ENCODE results near the gene L3MBTL3.

Gene L3MBTL3

GRCh38 chr6:130018292-130018743 lies at the start of gene L3MBTL3:
Gene L3MBTL3, plus strand, starts transcription at chr6:130018581. Its CDS starts 24,119 bp downstream, at chr6:130042700.
- Mint-ChIP-seq H3K36me3 (peaks cover 5% of the 10 kb centered on the region), H3K4me3 (peak within 1 kb of the TSS; percentile 93), H3K27me3 (no peaks in the 10 kb centered on the region), H3K4me1 (peaks cover 7% of the 10 kb centered on the region), H3K27ac (peak within 1 kb of the TSS; percentile 97), H3K9me3 (no peaks in the 10 kb centered on the region)
- DNase-seq (ENCODE audit: low spot score in 2 of 2) (peak; percentile 77), ATAC-seq (ENCODE audit: low read depth) (peak; percentile 70)

- DNase-seq (ENCODE audit: low spot score in 2 of 2) (no peak), ATAC-seq (ENCODE audit: low read depth) (no peak)
- Mint-ChIP-seq H3K4me1 (no peaks in the 10 kb centered on the region), H3K27ac (no peak overlapping the region), H3K36me3 (no peaks in the 10 kb centered on the region), H3K27me3 (peaks cover 16% of the 10 kb centered on the region), H3K4me3 (no peak overlapping the region), H3K9me3 (peaks cover 1% of the 10 kb centered on the region)
Measured at GRCh38 chr6:129969064-129969463, 49.3 kb upstream of the L3MBTL3 start.

GRCh38 chr6:129976110-129976509 lies 42.3 kb upstream of the L3MBTL3 start:
- ATAC-seq (ENCODE audit: low read depth) (no peak), DNase-seq (ENCODE audit: low spot score in 2 of 2) (no peak)
- H3K4me3 Mint-ChIP-seq, result no peak overlapping the region
- peaks cover 3% of the 10 kb centered on the region for H3K36me3 Mint-ChIP-seq
- H3K27ac Mint-ChIP-seq, result no peak overlapping the region
- no peaks in the 10 kb centered on the region for H3K4me1 Mint-ChIP-seq
- H3K27me3 Mint-ChIP-seq, result peaks cover 3% of the 10 kb centered on the region
- H3K9me3 Mint-ChIP-seq, result peaks cover 7% of the 10 kb centered on the region

- Mint-ChIP-seq H3K9me3 (peaks cover 7% of the 10 kb centered on the region), H3K36me3 (peaks cover 3% of the 10 kb centered on the region), H3K27ac (no peak overlapping the region), H3K4me3 (no peak overlapping the region), H3K27me3 (peaks cover 2% of the 10 kb centered on the region), H3K4me1 (no peaks in the 10 kb centered on the region)
- DNase-seq (ENCODE audit: low spot score in 2 of 2) (no peak), ATAC-seq (ENCODE audit: low read depth) (no peak)
Measured at GRCh38 chr6:129978148-129978916, 40.0 kb upstream of the L3MBTL3 start.

- peaks cover 7% of the 10 kb centered on the region for H3K9me3 Mint-ChIP-seq
- DNase-seq (ENCODE audit: low spot score in 2 of 2) (no peak), ATAC-seq (ENCODE audit: low read depth) (no peak)
- H3K4me1 Mint-ChIP-seq, result no peaks in the 10 kb centered on the region
- H3K27me3 Mint-ChIP-seq, result peaks cover 2% of the 10 kb centered on the region
- H3K4me3 Mint-ChIP-seq, result no peak overlapping the region
- no peak overlapping the region for H3K27ac Mint-ChIP-seq
- H3K36me3 Mint-ChIP-seq, result peaks cover 3% of the 10 kb centered on the region
Measured at GRCh38 chr6:129980821-129981220, 37.6 kb upstream of the L3MBTL3 start.

GRCh38 chr6:129981598-129981997 lies 36.8 kb upstream of the L3MBTL3 start:
- H3K36me3 Mint-ChIP-seq, result peaks cover 3% of the 10 kb centered on the region
- H3K27ac Mint-ChIP-seq, result no peak overlapping the region
- no peak overlapping the region for H3K4me3 Mint-ChIP-seq
- H3K27me3 Mint-ChIP-seq, result peaks cover 2% of the 10 kb centered on the region
- ATAC-seq (ENCODE audit: low read depth) (no peak), DNase-seq (ENCODE audit: low spot score in 2 of 2) (no peak)
- H3K4me1 Mint-ChIP-seq, result no peaks in the 10 kb centered on the region
- peaks cover 7% of the 10 kb centered on the region for H3K9me3 Mint-ChIP-seq

GRCh38 chr6:129989396-129989795 lies 29.0 kb upstream of the L3MBTL3 start:
- no peaks in the 10 kb centered on the region for H3K36me3 Mint-ChIP-seq
- H3K4me1 Mint-ChIP-seq, result no peaks in the 10 kb centered on the region
- H3K9me3 Mint-ChIP-seq, result no peaks in the 10 kb centered on the region
- DNase-seq (ENCODE audit: low spot score in 2 of 2) (no peak), ATAC-seq (ENCODE audit: low read depth) (no peak)
- no peak overlapping the region for H3K27ac Mint-ChIP-seq
- no peaks in the 10 kb centered on the region for H3K27me3 Mint-ChIP-seq
- H3K4me3 Mint-ChIP-seq, result no peak overlapping the region

- H3K9me3 Mint-ChIP-seq, result no peaks in the 10 kb centered on the region
Measured at GRCh38 chr6:129992881-129993280, 25.5 kb upstream of the L3MBTL3 start.

GRCh38 chr6:129994410-129994809 lies 24.0 kb upstream of the L3MBTL3 start:
- H3K36me3 Mint-ChIP-seq, result no peaks in the 10 kb centered on the region
- no peaks in the 10 kb centered on the region for H3K9me3 Mint-ChIP-seq
- H3K27ac Mint-ChIP-seq, result no peak overlapping the region
- no peak overlapping the region for H3K4me3 Mint-ChIP-seq
- no peaks in the 10 kb centered on the region for H3K4me1 Mint-ChIP-seq
- H3K27me3 Mint-ChIP-seq, result no peaks in the 10 kb centered on the region
- ATAC-seq (ENCODE audit: low read depth), result no peak
- no peak for DNase-seq (ENCODE audit: low spot score in 2 of 2)

More at GRCh38 chr6:129992881-129993280, 25.5 kb upstream of the L3MBTL3 start:
- no peak overlapping the region for H3K27ac Mint-ChIP-seq
- H3K27me3 Mint-ChIP-seq, result no peaks in the 10 kb centered on the region
- no peaks in the 10 kb centered on the region for H3K4me1 Mint-ChIP-seq
- ATAC-seq (ENCODE audit: low read depth), result no peak
- DNase-seq (ENCODE audit: low spot score in 2 of 2), result no peak
- H3K36me3 Mint-ChIP-seq, result no peaks in the 10 kb centered on the region
- H3K4me3 Mint-ChIP-seq, result no peak overlapping the region

GRCh38 chr6:129996387-129996786 lies 22.0 kb upstream of the L3MBTL3 start:
- no peaks in the 10 kb centered on the region for H3K4me1 Mint-ChIP-seq
- H3K27me3 Mint-ChIP-seq, result peaks cover 2% of the 10 kb centered on the region
- no peak overlapping the region for H3K4me3 Mint-ChIP-seq
- ATAC-seq (ENCODE audit: low read depth) (no peak), DNase-seq (ENCODE audit: low spot score in 2 of 2) (no peak)
- H3K27ac Mint-ChIP-seq, result no peak overlapping the region
- H3K9me3 Mint-ChIP-seq, result no peaks in the 10 kb centered on the region
- no peaks in the 10 kb centered on the region for H3K36me3 Mint-ChIP-seq

GRCh38 chr6:130000526-130001421 lies 17.6 kb upstream of the L3MBTL3 start:
- H3K4me1 Mint-ChIP-seq, result no peaks in the 10 kb centered on the region
- ATAC-seq (ENCODE audit: low read depth), result no peak

GRCh38 chr6:130008236-130008873 lies 10.0 kb upstream of the L3MBTL3 start:
- no peak overlapping the region for H3K27ac Mint-ChIP-seq
- H3K9me3 Mint-ChIP-seq, result peaks cover 1% of the 10 kb centered on the region
- ATAC-seq (ENCODE audit: low read depth) (no peak), DNase-seq (ENCODE audit: low spot score in 2 of 2) (no peak)
- peaks cover 10% of the 10 kb centered on the region for H3K27me3 Mint-ChIP-seq
- no peak overlapping the region for H3K4me3 Mint-ChIP-seq
- H3K4me1 Mint-ChIP-seq, result peaks cover 4% of the 10 kb centered on the region
- H3K36me3 Mint-ChIP-seq, result no peaks in the 10 kb centered on the region

More at GRCh38 chr6:130000526-130001421, 17.6 kb upstream of the L3MBTL3 start:
- H3K4me3 Mint-ChIP-seq, result no peak overlapping the region
- H3K36me3 Mint-ChIP-seq, result no peaks in the 10 kb centered on the region
- no peak for DNase-seq (ENCODE audit: low spot score in 2 of 2)
- no peak overlapping the region for H3K27ac Mint-ChIP-seq
- peaks cover 5% of the 10 kb centered on the region for H3K27me3 Mint-ChIP-seq
- no peaks in the 10 kb centered on the region for H3K9me3 Mint-ChIP-seq

GRCh38 chr6:130009146-130009545 lies 9.2 kb upstream of the L3MBTL3 start:
- Mint-ChIP-seq H3K27ac (no peak overlapping the region), H3K4me3 (no peak overlapping the region), H3K9me3 (peaks cover 1% of the 10 kb centered on the region), H3K4me1 (peaks cover 4% of the 10 kb centered on the region), H3K27me3 (peaks cover 9% of the 10 kb centered on the region), H3K36me3 (no peaks in the 10 kb centered on the region)
- DNase-seq (ENCODE audit: low spot score in 2 of 2), result no peak
- no peak for ATAC-seq (ENCODE audit: low read depth)

GRCh38 chr6:130010387-130010786 lies 8.0 kb upstream of the L3MBTL3 start:
- Mint-ChIP-seq H3K36me3 (no peaks in the 10 kb centered on the region), H3K4me3 (no peak overlapping the region)
- no peak for ATAC-seq (ENCODE audit: low read depth)

More at GRCh38 chr6:130010387-130010786, 8.0 kb upstream of the L3MBTL3 start:
- Mint-ChIP-seq H3K27ac (no peak overlapping the region), H3K9me3 (peaks cover 1% of the 10 kb centered on the region), H3K4me1 (peaks cover 4% of the 10 kb centered on the region), H3K27me3 (peaks cover 7% of the 10 kb centered on the region)
- no peak for DNase-seq (ENCODE audit: low spot score in 2 of 2)

Data from memory B cell (primary cell).